DOHH2 (cell line): ENCODE data around the gene OPN1MW3.
"Not testable (repeated sequence)": the region's sequence is repeated elsewhere in the genome, so short reads cannot be mapped to it uniquely, and the experiment has no call there.

Source experiments
- EZH2phosphoT487 ChIP-seq: fragments of 200-600 bp; sonication (generic); IDR thresholded peaks from 2 replicates; pipeline ENCODE4 v1.6.1; 2017; ENCODE audit warnings: borderline replicate concordance, mild to moderate bottlenecking, antibody characterized with exemption, low read length, moderate library complexity, mixed read lengths
- TF ChIP-seq, protein P1 (sequence below): fragments of 200-600 bp; sonication (generic); IDR thresholded peaks from one replicate; pipeline ENCODE4 v1.5.1; 2014; ENCODE audit warnings: antibody characterized with exemption, mild to moderate bottlenecking, low read depth, low read length; ENCODE audit not compliant: poor library complexity, severe bottlenecking

GRCh38 chrX:154209670-154210418, 47.5 kb upstream of the OPN1MW3 start:
- TF ChIP-seq, protein P1, sequence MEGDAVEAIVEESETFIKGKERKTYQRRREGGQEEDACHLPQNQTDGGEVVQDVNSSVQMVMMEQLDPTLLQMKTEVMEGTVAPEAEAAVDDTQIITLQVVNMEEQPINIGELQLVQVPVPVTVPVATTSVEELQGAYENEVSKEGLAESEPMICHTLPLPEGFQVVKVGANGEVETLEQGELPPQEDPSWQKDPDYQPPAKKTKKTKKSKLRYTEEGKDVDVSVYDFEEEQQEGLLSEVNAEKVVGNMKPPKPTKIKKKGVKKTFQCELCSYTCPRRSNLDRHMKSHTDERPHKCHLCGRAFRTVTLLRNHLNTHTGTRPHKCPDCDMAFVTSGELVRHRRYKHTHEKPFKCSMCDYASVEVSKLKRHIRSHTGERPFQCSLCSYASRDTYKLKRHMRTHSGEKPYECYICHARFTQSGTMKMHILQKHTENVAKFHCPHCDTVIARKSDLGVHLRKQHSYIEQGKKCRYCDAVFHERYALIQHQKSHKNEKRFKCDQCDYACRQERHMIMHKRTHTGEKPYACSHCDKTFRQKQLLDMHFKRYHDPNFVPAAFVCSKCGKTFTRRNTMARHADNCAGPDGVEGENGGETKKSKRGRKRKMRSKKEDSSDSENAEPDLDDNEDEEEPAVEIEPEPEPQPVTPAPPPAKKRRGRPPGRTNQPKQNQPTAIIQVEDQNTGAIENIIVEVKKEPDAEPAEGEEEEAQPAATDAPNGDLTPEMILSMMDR, result not testable (repeated sequence)
- TF ChIP-seq EZH2phosphoT487, result not testable (repeated sequence)
